GM12864 (cell line): ENCODE measurements around the gene TXNDC11.
A peak's percentile ranks its signal among the peaks of the same experiment; 100 is the strongest.

Source experiments
- DNase-seq: peaks from one replicate; pipeline ENCODE4 v3.0.0-alpha.2; 2011; ENCODE audit warnings: low read depth
- H3K4me3 ChIP-seq: 2 replicates; pipeline ENCODE4 v1.5.1; 2011; ENCODE audit warnings: mild to moderate bottlenecking, low read depth, low read length, control low read depth
- CTCF ChIP-seq: IDR thresholded peaks from 2 replicates; pipeline ENCODE4 v1.5.1; 2011; ENCODE audit warnings: low read depth, mild to moderate bottlenecking, moderate library complexity, low read length, control low read depth, inconsistent platforms; ENCODE audit errors: missing control alignments

Gene TXNDC11

DNA sequence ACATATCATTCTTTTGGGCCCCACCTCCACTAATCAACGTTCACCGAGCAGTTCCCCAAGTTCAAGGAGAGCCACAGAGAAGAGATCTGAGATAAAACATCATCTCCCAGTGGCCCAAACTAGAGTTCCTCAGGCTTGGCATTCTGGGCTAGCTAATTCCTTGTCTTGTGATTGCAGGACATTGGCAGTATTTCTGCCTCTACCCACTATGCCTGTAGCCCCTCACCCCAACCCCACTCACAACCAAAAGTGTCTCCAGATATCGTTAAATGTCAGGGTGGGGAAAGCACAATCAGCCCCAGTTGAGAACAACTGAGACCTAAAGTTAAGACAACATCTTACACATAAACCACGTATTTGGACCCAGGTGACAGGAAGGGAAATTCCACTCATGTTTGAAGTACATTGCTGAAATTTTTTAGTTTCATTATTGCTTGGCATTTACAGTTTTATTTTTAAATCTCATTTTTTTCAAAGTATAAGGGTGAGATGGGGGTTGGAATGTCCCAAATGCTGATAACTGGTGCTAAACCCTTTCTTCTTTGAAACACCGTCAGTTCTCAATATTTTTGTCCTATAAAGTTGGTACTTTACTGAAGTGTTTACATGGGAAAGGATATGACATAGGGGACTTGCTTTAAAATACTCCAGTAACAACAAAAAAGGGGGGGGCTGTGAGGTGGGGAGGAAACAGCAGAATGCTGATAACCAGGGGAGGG, 40.8 kb upstream of the TXNDC11 start:
- H3K4me3 ChIP-seq: peak overlapping the region; percentile 70
- no peak for TF ChIP-seq CTCF
- peak; percentile 80 for DNase-seq

GRCh38 chr16:11781773-11782172, 39.1 kb upstream of the TXNDC11 start:
- no peak for DNase-seq
- TF ChIP-seq CTCF: no peak
- peak overlapping the region; percentile 70 for H3K4me3 ChIP-seq

DNA sequence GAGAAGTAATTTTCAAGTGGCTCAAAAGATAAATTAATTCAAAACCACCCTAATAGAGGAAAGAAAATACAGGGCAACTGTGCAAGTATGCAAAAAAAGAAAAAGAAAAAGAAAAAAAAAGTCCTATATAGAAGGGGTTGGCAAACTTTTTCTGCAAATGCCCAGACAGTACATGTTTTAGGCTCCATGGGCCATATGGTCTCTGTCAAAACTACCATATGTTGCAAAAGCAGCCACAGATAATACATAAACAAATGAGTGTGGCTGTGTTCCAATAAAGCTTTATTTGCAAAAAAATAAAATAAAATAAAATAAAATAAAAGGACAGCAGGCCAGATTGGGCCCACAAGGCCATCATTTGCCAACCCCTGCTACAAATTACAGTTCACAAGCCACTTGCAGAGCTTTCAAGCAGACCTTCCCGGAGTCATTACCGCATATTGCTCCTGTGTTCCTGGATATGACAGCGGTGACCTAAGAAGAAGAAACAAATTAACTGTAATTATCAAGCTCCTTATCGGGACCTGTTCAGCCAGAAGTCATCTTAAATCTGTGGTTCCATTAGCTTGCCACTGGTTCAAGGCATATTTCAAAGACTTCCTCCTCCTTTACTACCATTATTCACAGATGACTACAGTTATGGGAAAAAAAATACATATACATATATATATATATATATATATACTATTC, 38.5 kb upstream of the TXNDC11 start:
- H3K4me3 ChIP-seq: peak overlapping the region; percentile 56
- no peak for TF ChIP-seq CTCF
- no peak for DNase-seq

- DNase-seq: no peak
- H3K4me3 ChIP-seq: no peak overlapping the region
- TF ChIP-seq CTCF: no peak
Observed at GRCh38 chr16:11779074-11779473, 36.4 kb upstream of the TXNDC11 start.

- DNase-seq: no peak
- no peak for TF ChIP-seq CTCF
- H3K4me3 ChIP-seq: no peak overlapping the region
Observed at GRCh38 chr16:11774065-11774626, 31.5 kb upstream of the TXNDC11 start.

DNA sequence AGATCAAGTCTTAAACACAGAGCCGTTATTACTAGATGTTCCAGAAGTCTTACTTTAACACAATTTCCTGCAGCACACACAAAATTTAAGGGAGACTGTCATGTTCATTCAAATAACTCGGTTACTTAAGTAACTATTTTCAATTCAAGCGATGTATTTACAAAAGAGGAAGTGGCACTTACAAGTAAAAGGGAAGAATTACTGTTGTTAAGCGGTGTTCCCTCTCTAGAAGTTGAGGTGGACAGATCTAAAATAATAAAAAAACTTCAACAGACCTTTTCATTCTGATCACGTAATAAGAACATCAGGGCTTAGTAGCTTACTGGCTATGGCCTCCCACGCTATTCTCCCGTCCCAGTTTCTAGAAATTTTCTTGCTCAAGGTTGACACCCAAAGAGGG, 26.2 kb upstream of the TXNDC11 start:
- no peak overlapping the region; the same call in 1 of the 2 replicates for H3K4me3 ChIP-seq
- DNase-seq: peak; percentile 61
- no peak for TF ChIP-seq CTCF
